Bronchial epithelial cell (primary cell): ENCODE results near the gene HOXA10. TPM values are rescaled to one million over a fixed set of nuclear protein-coding genes. Genes with fewer than 3 reads are reported as not detected.

Source experiments
- DNase-seq: peaks from one replicate; pipeline ENCODE4 v3.0.0-alpha.2; 2010; ENCODE audit warnings: low read depth
- FAIRE-seq: peaks from 2 replicates; lab custom pipeline; 2011; peaks lifted over from hg19 to GRCh38; lab: Jason Lieb, UNC
- H3K27me3 ChIP-seq: 2 replicates; pipeline ENCODE4 v1.5.1; 2011; ENCODE audit warnings: low read length; ENCODE audit not compliant: control insufficient read depth, insufficient read depth
- H3K36me3 ChIP-seq: 2 replicates; pipeline ENCODE4 v1.5.1; 2011; ENCODE audit warnings: low read length; ENCODE audit not compliant: control insufficient read depth, insufficient read depth
- H3K4me3 ChIP-seq: 2 replicates; pipeline ENCODE4 v1.5.1; 2011; ENCODE audit warnings: mild to moderate bottlenecking, low read depth, low read length, control low read depth
- total RNA-seq: library from RNA; depleted of rRNA; stranded (reverse); fragments of >200 nt; gene quantifications from 2 replicates; pipeline ENCODE4 v1.2.1, GENCODE V29; 2014
- TF ChIP-seq, protein P1 (sequence below): IDR thresholded peaks from 2 replicates; pipeline ENCODE4 v1.5.1; 2011; ENCODE audit warnings: mild to moderate bottlenecking, moderate library complexity, low read length, control low read depth, inconsistent platforms; ENCODE audit not compliant: insufficient read depth, severe bottlenecking

HOXA10 gene
- total RNA-seq, 1 donor from 2014 or later, result not detected

DNA sequence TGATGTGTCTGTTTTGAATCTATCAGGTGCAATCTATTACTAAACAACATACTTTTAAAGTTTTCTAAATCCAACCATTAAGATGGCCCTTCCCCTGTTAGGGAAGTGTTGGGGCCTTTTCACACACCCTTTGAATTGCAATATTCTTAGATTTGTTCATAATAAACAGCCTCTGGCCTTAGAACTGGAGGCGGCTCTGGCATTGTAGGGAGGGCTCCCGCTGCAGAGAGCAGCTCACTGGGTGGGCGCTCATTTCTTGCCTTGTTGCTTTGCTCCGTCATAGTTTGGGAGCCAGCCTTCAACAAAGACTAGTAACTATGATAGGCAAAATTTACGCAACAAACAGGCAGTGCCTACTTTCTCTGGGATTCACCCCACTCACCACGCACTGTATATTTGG is 4.2 kb upstream of the HOXA10 start:
- no peak overlapping the region for H3K4me3 ChIP-seq
- TF ChIP-seq, protein P1, sequence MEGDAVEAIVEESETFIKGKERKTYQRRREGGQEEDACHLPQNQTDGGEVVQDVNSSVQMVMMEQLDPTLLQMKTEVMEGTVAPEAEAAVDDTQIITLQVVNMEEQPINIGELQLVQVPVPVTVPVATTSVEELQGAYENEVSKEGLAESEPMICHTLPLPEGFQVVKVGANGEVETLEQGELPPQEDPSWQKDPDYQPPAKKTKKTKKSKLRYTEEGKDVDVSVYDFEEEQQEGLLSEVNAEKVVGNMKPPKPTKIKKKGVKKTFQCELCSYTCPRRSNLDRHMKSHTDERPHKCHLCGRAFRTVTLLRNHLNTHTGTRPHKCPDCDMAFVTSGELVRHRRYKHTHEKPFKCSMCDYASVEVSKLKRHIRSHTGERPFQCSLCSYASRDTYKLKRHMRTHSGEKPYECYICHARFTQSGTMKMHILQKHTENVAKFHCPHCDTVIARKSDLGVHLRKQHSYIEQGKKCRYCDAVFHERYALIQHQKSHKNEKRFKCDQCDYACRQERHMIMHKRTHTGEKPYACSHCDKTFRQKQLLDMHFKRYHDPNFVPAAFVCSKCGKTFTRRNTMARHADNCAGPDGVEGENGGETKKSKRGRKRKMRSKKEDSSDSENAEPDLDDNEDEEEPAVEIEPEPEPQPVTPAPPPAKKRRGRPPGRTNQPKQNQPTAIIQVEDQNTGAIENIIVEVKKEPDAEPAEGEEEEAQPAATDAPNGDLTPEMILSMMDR, result no peak
- no peaks in the 10 kb centered on the region for H3K36me3 ChIP-seq
- FAIRE-seq (no peak), DNase-seq (no peak)
- H3K27me3 ChIP-seq, result peaks cover 64% of the 10 kb centered on the region

DNA sequence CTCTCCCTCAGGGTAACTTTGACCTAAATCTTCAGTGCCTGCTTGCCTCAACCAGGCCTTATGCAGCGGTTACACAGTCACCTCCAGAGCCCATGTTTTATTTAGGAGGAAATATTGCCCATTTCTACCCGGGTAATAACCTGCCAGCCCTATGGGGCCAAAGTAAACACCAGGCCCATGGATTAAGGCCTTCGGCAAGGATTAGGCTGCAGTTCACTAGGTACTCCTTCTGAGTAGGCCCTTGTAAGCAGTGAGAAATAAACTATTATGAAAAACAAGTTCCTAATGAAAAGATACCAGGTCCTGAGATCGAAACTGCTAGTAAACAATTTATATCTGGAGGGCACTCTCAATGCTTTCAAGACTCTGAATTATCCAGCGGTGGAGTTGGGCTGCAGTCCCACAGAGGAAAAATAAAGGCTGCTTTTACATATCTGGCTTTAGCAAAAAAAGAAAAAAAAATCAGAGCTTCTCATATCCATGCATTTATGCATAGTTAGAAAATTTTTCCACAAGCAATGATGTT is 3.7 kb upstream of the HOXA10 start:
- Histone ChIP-seq H3K4me3 (no peak overlapping the region), H3K27me3 (peaks cover 63% of the 10 kb centered on the region), H3K36me3 (no peaks in the 10 kb centered on the region)
- DNase-seq, result no peak
- FAIRE-seq, result no peak
- TF ChIP-seq, protein P1, result no peak

DNA sequence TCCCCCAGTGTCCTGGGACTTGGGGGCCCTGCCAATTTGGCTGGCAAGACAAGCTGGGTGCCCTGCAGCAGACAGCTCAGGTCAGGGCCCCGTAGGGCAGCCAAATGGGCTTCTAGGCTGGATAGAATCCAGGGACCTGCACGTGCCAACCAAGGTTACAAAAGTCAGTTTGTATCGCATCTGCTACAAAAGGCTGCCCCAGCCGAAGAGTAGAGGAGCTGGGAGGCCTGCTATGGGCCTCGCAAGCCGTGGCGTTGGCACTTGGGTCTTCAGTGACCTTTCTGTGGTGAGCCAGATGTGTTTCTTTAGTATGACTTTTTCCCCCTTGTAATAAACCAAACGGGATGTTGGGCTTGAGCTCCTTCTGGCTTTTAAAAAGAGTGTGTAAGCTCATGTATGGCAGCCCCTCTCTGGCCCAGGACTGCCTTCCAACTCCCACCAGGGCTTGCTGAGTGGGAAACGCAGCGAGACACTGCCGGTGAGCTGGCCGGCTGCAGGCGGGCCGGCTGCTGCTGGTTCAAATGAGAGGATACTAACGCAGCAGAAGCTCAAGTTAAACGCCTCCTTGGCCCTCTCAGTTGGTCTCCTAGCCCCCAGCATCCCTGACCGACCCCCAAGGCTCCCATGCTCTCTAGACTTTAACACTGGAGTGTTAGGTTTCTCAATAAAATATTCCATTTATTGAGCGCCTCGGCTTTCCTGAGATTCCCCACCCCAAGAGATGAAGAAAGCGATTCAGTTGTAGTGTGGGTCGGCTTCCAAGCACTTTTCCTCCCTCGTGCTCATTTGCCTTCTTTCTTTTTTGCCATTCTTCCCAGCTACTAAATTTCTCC is 3.1 kb upstream of the HOXA10 start:
- DNase-seq (no peak), FAIRE-seq (no peak)
- Histone ChIP-seq H3K4me3 (no peak overlapping the region), H3K36me3 (no peaks in the 10 kb centered on the region), H3K27me3 (peaks cover 63% of the 10 kb centered on the region)
- TF ChIP-seq, protein P1, result no peak

DNA sequence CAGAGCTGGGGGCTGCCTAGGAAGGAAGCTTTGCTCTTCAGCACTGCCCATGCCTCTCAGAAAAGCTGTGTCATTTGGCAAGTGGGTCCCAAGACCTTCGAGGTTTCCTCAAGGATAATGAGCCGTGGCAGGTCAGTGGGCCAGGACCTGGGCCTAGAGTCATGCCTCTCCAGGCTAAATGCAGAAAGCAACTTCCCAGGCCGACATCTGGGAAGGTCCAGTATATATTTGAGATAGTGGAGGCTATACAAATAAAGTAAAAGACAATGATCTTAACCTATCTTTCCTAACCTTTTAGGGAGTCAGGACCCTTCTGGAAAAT is 2.4 kb upstream of the HOXA10 start:
- FAIRE-seq, result no peak
- DNase-seq, result no peak
- TF ChIP-seq, protein P1, result no peak
- Histone ChIP-seq H3K4me3 (no peak overlapping the region), H3K27me3 (peaks cover 68% of the 10 kb centered on the region), H3K36me3 (no peaks in the 10 kb centered on the region)

DNA sequence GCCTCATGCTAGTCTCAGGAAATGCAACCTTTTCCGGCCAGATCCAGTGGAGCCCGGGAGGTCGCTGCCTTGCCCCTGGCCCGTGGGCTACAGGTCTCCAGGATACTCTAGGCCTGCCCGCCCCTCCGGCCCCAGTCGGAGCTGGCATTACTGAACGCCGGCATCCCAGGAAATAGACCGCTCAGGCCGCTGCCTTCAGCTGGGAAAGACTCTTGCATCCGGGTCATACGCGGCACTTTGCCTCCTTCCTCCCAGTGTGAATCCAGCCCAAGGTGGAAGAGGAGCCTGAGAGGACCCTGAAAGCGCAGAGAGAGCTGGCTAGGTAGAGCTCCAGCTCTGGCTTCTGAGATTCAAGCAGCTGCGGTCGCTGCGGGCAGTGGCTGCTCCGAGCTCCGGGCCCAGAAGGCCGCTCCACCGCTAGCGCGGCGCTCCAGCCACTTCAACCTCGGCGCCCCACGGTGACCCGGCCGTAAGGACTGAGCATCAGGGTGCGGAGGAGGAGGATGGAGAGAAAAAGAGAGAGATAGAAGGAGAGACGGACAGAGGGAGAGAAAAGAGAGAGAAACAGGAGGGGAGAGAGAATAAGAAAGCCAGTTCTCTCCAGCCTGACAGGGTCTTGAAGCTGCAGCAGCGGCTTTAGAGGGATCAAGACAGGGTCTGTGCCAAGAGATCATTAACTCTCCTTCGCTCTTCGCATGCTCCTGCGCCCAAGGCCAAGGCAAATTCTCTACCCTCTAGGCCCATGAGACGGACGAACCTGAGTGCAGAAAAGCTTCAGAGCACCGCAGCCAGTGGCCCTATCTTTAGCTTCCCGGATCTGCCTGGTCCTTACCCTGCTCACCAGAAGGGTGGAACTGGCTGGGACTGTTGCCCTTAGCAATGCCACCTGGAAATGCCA is 1.8 kb upstream of the HOXA10 start:
- peaks cover 73% of the 10 kb centered on the region for H3K27me3 ChIP-seq
- TF ChIP-seq, protein P1, result no peak
- DNase-seq, result no peak
- H3K36me3 ChIP-seq, result no peaks in the 10 kb centered on the region
- H3K4me3 ChIP-seq, result no peak overlapping the region
- no peak for FAIRE-seq
